ENCODE data around the gene WDSUB1. TPM values are rescaled to one million over a fixed set of nuclear protein-coding genes. Genes with fewer than 3 reads are reported as not detected.

The WDSUB1 gene
- total RNA-seq, 1 experiment from 2014 or later = 16.5 TPM

DNA sequence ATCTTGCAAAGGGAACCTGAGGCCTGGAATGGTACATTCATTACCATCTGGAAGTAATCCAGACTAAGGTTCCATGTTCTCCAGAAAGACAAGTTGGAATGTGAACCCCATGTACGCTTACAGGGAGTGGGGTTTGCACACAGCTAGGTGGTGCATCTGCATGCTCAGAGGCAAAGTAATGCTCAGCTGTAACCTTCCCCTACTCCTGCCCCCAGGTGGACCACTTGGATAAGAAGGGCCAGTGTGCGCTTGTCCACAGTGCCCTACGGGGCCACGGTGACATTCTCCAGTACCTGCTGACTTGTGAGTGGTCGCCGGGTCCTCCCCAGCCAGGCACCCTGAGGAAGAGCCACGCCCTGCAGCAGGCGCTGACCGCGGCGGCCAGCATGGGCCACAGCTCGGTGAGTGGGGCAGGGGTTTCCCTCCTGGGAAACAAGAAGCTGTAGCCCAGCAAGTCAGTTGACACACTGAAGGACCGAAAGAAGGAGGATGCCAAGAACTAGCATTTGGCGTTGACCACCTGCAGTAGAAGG is 90.0 kb downstream of the WDSUB1 start:
- TF ChIP-seq, protein P1, sequence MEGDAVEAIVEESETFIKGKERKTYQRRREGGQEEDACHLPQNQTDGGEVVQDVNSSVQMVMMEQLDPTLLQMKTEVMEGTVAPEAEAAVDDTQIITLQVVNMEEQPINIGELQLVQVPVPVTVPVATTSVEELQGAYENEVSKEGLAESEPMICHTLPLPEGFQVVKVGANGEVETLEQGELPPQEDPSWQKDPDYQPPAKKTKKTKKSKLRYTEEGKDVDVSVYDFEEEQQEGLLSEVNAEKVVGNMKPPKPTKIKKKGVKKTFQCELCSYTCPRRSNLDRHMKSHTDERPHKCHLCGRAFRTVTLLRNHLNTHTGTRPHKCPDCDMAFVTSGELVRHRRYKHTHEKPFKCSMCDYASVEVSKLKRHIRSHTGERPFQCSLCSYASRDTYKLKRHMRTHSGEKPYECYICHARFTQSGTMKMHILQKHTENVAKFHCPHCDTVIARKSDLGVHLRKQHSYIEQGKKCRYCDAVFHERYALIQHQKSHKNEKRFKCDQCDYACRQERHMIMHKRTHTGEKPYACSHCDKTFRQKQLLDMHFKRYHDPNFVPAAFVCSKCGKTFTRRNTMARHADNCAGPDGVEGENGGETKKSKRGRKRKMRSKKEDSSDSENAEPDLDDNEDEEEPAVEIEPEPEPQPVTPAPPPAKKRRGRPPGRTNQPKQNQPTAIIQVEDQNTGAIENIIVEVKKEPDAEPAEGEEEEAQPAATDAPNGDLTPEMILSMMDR (IDR thresholded peaks at IDR 0.05; ENCODE audit: insufficient read depth in 1 of 2, low read depth in 1 of 2, low read length in 1 of 2, severe bottlenecking in 1 of 2, unreplicated experiment in 1 of 2) = no peak
- no peak overlapping the region for H3K4me3 ChIP-seq (ENCODE audit: low read depth, low read length)
- Mint-ChIP-seq H3K36me3 (ENCODE audit: insufficient read depth, unreplicated experiment) (peaks cover 40% of the 10 kb centered on the region), H3K27ac (ENCODE audit: unreplicated experiment) (no peak overlapping the region), H3K9me3 (ENCODE audit: unreplicated experiment) (no peaks in the 10 kb centered on the region), H3K27me3 (ENCODE audit: insufficient read depth, unreplicated experiment) (no peaks in the 10 kb centered on the region), H3K4me1 (ENCODE audit: low read depth, unreplicated experiment) (no peaks in the 10 kb centered on the region), H3K4me3 (ENCODE audit: unreplicated experiment) (no peak overlapping the region)
- no peaks in the 10 kb centered on the region; the same call in 1 of the 2 replicates for H3K36me3 ChIP-seq (ENCODE audit: control insufficient read depth, insufficient read depth, low read length)
- POLR2A ChIA-PET = interaction anchor here (0.7 kb wide), 1 partner anchor 26 kb away, joined by 3 read pairs; no protein-coding TSS in a partner anchor
- CTCF ChIA-PET = no interaction called here
- DNase-seq = no peak
- BruUV-seq (replicated peaks) = no TSS peak
- no peaks in the 10 kb centered on the region for H3K4me1 ChIP-seq
- intact Hi-C loops (cut with micrococcal nuclease; ENCODE audit: unreplicated experiment) = no loop called here
- no peaks in the 10 kb centered on the region for H3K9me3 ChIP-seq
- H3K27me3 ChIP-seq (replicated peaks; ENCODE audit: control insufficient read depth, insufficient read depth, low read length) = no peaks in the 10 kb centered on the region

DNA sequence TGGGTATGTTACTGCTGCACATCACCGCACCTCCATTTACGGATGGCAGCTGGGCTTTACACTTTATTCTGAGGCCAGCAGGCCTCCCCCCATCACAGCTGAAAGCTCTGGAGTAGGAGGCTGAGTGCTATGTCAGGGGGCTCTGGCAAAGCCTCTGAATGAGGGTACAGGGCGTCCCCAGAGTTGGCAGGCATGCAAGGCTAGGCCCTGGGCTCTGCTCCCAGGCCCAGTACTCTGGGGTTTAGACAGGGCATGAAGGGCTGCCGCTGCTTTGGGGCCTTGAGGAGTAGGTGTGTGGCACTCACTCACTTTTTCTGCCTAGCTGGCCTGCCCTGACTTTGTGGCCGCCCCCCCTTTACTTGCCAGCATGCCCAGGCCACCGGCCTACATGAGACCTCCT is 90.8 kb downstream of the WDSUB1 start:
- H3K4me1 ChIP-seq = no peaks in the 10 kb centered on the region
- no peak for DNase-seq
- H3K4me3 Mint-ChIP-seq (ENCODE audit: unreplicated experiment) = no peak overlapping the region
- no peak overlapping the region for H3K4me3 ChIP-seq (ENCODE audit: low read depth, low read length)
- H3K36me3 ChIP-seq (ENCODE audit: control insufficient read depth, insufficient read depth, low read length) = no peaks in the 10 kb centered on the region; the same call in 1 of the 2 replicates
- H3K27me3 ChIP-seq (replicated peaks; ENCODE audit: control insufficient read depth, insufficient read depth, low read length) = no peaks in the 10 kb centered on the region
- no peak overlapping the region for H3K27ac Mint-ChIP-seq (ENCODE audit: unreplicated experiment)
- H3K4me1 Mint-ChIP-seq (ENCODE audit: low read depth, unreplicated experiment) = no peaks in the 10 kb centered on the region
- peaks cover 34% of the 10 kb centered on the region for H3K36me3 Mint-ChIP-seq (ENCODE audit: insufficient read depth, unreplicated experiment)
- POLR2A ChIA-PET = no interaction called here
- CTCF ChIA-PET = no interaction called here
- H3K27me3 Mint-ChIP-seq (ENCODE audit: insufficient read depth, unreplicated experiment) = no peaks in the 10 kb centered on the region
- no TSS peak for BruUV-seq (replicated peaks)
- no peaks in the 10 kb centered on the region for H3K9me3 ChIP-seq
- TF ChIP-seq, protein P1 (IDR thresholded peaks at IDR 0.05; ENCODE audit: insufficient read depth in 1 of 2, low read depth in 1 of 2, low read length in 1 of 2, severe bottlenecking in 1 of 2, unreplicated experiment in 1 of 2) = no peak
- H3K9me3 Mint-ChIP-seq (ENCODE audit: unreplicated experiment) = no peaks in the 10 kb centered on the region
- intact Hi-C loops (cut with micrococcal nuclease; ENCODE audit: unreplicated experiment) = no loop called here

DNA sequence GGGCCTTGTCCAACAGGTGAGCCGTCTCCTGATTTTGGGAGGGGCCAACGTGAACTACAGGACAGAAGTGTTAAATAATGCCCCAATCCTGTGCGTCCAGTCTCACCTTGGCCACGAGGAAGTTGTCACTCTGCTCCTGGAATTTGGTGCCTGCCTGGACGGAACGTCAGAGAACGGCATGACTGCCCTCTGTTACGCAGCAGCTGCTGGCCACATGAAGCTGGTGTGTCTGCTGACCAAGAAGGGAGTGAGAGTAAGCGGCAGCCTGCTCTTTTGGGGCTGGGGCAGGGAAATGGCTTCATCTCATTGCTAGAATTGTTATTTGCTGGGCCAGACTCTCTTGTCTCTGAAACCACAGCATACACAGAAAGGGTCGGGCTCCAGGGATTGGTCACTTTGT is 92.3 kb downstream of the WDSUB1 start:
- Mint-ChIP-seq H3K36me3 (ENCODE audit: insufficient read depth, unreplicated experiment) (peaks cover 40% of the 10 kb centered on the region), H3K27ac (ENCODE audit: unreplicated experiment) (no peak overlapping the region), H3K4me1 (ENCODE audit: low read depth, unreplicated experiment) (no peaks in the 10 kb centered on the region), H3K27me3 (ENCODE audit: insufficient read depth, unreplicated experiment) (no peaks in the 10 kb centered on the region), H3K9me3 (ENCODE audit: unreplicated experiment) (no peaks in the 10 kb centered on the region), H3K4me3 (ENCODE audit: unreplicated experiment) (no peak overlapping the region)
- TF ChIP-seq, protein P1 (IDR thresholded peaks at IDR 0.05; ENCODE audit: insufficient read depth in 1 of 2, low read depth in 1 of 2, low read length in 1 of 2, severe bottlenecking in 1 of 2, unreplicated experiment in 1 of 2) = no peak
- Histone ChIP-seq H3K4me3 (ENCODE audit: low read depth, low read length) (no peak overlapping the region), H3K36me3 (ENCODE audit: control insufficient read depth, insufficient read depth, low read length) (no peaks in the 10 kb centered on the region), H3K27me3 (replicated peaks; ENCODE audit: control insufficient read depth, insufficient read depth, low read length) (no peaks in the 10 kb centered on the region), H3K9me3 (no peaks in the 10 kb centered on the region), H3K4me1 (no peaks in the 10 kb centered on the region)
- POLR2A ChIA-PET = no interaction called here
- no peak for DNase-seq
- CTCF ChIA-PET = no interaction called here
- intact Hi-C loops (cut with micrococcal nuclease; ENCODE audit: unreplicated experiment) = no loop called here
- no TSS peak for BruUV-seq (replicated peaks)

Measured in Caco-2 (cell line).